H1 (cell line): ENCODE measurements around the gene GGTLC2.

Source experiments
- CEBPB ChIP-seq: IDR thresholded peaks from 2 replicates; pipeline ENCODE4 v1.6.1; 2012; ENCODE audit warnings: low read depth, low read length
- EP300 ChIP-seq, 2 experiments: IDR thresholded peaks; 1 replicate in 1 of 2; 2 replicates in 1 of 2; pipeline ENCODE4 v1.6.1; 2011 to 2012; ENCODE audit warnings: low read depth in 2 of 2, low read length in 2 of 2, mild to moderate bottlenecking in 2 of 2, borderline replicate concordance in 1 of 2, inconsistent platforms in 1 of 2, moderate library complexity in 1 of 2
- EZH2 ChIP-seq: fragments of 200-600 bp; sonication (generic); IDR thresholded peaks from 2 replicates; pipeline ENCODE4 v1.7.1; 2012; ENCODE audit warnings: low read depth, mild to moderate bottlenecking, moderate library complexity, low read length, inconsistent platforms; ENCODE audit not compliant: severe bottlenecking
- MAX ChIP-seq: IDR thresholded peaks from 2 replicates; pipeline ENCODE4 v1.6.1; 2012; ENCODE audit warnings: inconsistent platforms
- POLR2A ChIP-seq, 2 experiments: IDR thresholded peaks; 1 replicate in 1 of 2; 2 replicates in 1 of 2; pipeline ENCODE4 v1.6.1; 2011; ENCODE audit warnings: low read depth in 2 of 2, low read length in 2 of 2, mild to moderate bottlenecking in 2 of 2; ENCODE audit errors: control extremely low read depth in 1 of 2
- SP1 ChIP-seq: IDR thresholded peaks from 2 replicates; pipeline ENCODE4 v1.6.1; 2011; ENCODE audit warnings: low read depth, low read length
- YY1 ChIP-seq: IDR thresholded peaks from 2 replicates; pipeline ENCODE4 v1.6.1; 2011; ENCODE audit warnings: low read depth, mild to moderate bottlenecking, low read length
- TF ChIP-seq, protein P1 (sequence below), 3 experiments: IDR thresholded peaks; 1 replicate in 2 of 3; 2 replicates in 1 of 3; pipeline versions ENCODE4 v1.5.1 to v1.6.1; 2011; ENCODE audit warnings: low read length in 3 of 3, mild to moderate bottlenecking in 3 of 3, inconsistent platforms in 2 of 3, low read depth in 1 of 3, moderate library complexity in 1 of 3; ENCODE audit not compliant: insufficient read depth in 1 of 3; ENCODE audit errors: control extremely low read depth in 1 of 3

GRCh38 chr22:22696104-22696503 lies 51.7 kb downstream of the GGTLC2 start:
- TF ChIP-seq, protein P1, sequence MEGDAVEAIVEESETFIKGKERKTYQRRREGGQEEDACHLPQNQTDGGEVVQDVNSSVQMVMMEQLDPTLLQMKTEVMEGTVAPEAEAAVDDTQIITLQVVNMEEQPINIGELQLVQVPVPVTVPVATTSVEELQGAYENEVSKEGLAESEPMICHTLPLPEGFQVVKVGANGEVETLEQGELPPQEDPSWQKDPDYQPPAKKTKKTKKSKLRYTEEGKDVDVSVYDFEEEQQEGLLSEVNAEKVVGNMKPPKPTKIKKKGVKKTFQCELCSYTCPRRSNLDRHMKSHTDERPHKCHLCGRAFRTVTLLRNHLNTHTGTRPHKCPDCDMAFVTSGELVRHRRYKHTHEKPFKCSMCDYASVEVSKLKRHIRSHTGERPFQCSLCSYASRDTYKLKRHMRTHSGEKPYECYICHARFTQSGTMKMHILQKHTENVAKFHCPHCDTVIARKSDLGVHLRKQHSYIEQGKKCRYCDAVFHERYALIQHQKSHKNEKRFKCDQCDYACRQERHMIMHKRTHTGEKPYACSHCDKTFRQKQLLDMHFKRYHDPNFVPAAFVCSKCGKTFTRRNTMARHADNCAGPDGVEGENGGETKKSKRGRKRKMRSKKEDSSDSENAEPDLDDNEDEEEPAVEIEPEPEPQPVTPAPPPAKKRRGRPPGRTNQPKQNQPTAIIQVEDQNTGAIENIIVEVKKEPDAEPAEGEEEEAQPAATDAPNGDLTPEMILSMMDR (IDR thresholded peaks at IDR 0.05; ENCODE audit: control extremely low read depth in 1 of 3, insufficient read depth in 1 of 3, low read depth in 1 of 3, low read length in 3 of 3), result no peak
- no peak for TF ChIP-seq POLR2A (IDR thresholded peaks at IDR 0.05; ENCODE audit: control extremely low read depth in 1 of 2, low read depth in 2 of 2, low read length in 2 of 2)
- TF ChIP-seq EP300 (IDR thresholded peaks at IDR 0.05; ENCODE audit: borderline replicate concordance in 1 of 2, low read depth in 2 of 2, low read length in 2 of 2), result no peak
- TF ChIP-seq SP1, result no peak
- TF ChIP-seq EZH2, result no peak
- no peak for TF ChIP-seq CEBPB
- no peak for TF ChIP-seq YY1
- no peak for TF ChIP-seq MAX
